Stimulated activated CD4-positive, alpha-beta T cell treated with anti-CD3 and anti-CD28 coated beads, Interleukin-1b, Interleukin-23, amount 100 ng/mL, for 48 hours (primary cell): Measurements from ENCODE around the gene XKR8.

ENCODE experiments used
- DNase-seq: peaks from one replicate; pipeline ENCODE4 v3.0.0-alpha.2; 2020

The XKR8 gene, protein sequence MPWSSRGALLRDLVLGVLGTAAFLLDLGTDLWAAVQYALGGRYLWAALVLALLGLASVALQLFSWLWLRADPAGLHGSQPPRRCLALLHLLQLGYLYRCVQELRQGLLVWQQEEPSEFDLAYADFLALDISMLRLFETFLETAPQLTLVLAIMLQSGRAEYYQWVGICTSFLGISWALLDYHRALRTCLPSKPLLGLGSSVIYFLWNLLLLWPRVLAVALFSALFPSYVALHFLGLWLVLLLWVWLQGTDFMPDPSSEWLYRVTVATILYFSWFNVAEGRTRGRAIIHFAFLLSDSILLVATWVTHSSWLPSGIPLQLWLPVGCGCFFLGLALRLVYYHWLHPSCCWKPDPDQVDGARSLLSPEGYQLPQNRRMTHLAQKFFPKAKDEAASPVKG

DNA sequence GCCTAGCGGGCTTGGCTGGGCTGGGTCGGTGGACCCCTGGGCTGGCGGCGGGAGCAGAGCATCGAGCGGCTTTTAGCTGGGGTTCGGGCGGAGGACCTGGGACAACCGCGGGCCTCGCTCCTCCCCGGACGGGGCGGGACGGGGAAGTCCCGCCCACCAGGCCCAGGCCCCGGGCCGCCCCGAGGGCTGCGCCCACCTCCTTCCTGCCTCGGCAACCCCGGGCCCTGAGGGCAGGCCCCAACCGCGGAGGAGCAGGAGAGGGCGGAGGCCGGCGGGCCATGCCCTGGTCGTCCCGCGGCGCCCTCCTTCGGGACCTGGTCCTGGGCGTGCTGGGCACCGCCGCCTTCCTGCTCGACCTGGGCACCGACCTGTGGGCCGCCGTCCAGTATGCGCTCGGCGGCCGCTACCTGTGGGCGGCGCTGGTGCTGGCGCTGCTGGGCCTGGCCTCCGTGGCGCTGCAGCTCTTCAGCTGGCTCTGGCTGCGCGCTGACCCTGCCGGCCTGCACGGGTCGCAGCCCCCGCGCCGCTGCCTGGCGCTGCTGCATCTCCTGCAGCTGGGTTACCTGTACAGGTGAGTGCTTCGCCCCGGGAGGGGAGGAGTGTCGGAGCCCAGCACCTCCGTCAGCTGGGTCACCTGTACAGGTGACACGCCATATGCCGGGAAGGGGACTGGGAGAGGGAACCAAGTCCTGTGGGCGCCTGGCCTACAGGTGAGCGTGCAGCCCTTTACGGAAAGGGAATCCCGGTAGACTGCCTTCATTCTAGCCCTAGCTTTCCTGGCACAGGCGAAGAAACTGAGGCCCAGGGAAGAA, at the start of gene XKR8:
Gene XKR8, plus strand, starts transcription at position 182 of the 812 bp plus-strand sequence. Its CDS starts 97 bp downstream, at position 279.
- peak; percentile 80 for DNase-seq

DNA sequence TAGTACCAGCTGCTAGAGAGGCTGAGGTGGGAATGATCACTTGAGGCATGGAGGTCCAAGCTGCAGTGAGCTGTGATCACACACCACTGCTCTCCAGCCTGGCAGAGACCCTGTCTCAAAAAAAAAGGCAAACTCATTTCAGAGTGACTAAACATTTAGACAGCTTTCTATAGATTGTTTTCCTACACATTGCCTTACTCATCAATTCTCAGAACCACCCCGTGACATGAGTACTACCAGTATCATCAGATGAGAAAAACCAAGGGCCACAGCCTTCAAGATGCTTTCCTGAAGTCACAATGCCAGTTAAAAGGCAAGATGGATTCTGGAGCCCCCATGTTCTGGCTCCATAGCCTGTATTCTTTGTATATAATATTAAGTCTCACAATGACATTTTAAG, 47.3 kb upstream of the XKR8 start:
- peak; percentile 38 for DNase-seq

DNA sequence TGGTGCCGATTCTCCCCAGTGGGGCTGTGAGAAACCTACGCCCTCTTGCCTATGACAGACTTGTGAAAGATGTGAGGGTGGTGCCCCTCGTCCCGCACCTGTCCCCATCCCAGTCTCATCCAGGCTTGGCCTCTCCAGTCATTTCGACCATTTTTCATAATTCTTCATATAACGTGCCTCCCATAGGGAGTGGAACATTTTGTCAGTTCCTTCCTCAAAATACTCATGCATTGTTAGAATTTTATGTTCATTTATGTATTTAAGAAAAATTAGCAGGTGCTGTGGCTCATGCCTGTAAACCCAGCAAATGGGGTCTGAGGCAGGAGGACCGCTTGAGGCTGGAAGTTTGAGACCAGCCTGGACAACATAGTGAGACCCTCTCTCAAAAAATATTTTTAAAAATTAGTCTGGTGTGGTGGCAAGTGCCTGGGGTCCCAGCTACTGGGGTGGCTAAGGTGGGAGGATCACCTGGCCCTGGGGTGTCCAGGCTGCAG, 44.6 kb upstream of the XKR8 start:
- DNase-seq: no peak

DNA sequence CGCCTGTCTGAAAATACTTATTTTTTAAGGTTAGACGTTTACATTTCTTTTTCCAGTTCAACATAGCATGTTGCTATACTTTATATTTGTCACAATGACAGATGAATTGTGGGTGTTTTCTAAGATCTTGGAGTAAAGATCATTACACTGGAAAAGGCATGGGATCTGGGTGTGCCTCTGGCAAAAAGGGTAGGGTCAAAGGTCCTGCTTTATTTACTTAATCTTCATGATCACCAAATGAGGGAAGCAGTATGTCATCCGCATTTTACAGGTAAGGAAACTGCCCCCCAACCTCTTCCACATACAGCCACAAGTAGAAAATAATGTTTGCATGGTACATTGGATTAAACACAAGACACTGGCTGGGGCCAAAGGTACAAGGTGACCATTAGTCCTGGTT, 37.5 kb upstream of the XKR8 start:
- DNase-seq: no peak

DNA sequence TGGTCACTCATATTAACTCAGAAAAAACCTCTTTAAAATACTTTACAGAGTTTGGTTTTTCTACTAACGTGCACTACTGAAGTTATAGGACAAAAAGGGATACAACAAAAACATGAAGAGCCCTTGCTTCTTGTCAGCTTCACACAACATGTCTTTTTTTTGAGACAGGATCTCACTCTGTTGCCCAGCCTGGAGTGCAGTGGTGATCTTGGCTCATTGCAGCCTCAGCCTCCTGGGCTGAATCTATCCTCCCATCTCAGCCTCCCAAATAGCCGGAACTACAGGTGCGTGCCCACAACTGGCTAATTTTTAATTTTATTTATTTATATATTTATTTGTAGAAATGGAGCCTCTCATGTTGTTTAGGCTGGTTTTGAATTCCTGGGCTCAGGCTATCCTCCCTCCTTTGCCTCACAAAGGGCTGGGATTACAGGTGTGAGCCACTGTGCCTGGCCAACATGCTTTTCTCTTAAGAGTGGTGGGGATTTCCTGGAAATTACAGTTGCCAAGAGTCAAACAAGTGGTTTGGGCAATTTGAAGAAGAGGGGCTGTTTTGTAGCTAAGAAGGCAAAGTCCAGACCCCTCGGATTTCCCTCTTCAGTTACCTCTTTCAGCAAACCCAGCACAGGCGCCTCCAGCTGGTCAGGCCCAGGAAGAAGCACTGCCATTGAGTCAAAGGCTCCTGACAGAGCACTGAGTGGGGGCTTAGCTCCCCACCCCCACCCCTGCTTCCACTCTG, 31.4 kb upstream of the XKR8 start:
- DNase-seq: no peak

DNA sequence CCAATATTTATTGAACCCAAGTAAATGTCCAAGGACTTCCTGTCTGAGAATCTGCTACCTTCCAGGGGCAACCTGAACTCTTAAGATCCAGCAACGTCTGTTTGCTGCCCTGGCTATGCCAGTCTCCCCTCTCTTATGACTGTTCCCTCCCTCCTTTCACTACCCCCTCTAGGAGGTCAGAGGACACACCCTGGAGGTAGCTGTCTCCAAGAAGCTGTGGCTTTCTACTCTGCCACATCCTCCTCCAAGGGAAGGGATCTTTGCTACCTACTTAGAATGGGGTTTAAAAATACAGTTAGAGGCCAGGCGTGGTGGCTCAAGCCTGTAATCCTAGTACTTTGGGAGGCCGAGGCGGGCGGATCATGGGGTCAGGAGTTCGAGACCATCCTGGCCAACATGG, 28.6 kb upstream of the XKR8 start:
- DNase-seq: no peak

DNA sequence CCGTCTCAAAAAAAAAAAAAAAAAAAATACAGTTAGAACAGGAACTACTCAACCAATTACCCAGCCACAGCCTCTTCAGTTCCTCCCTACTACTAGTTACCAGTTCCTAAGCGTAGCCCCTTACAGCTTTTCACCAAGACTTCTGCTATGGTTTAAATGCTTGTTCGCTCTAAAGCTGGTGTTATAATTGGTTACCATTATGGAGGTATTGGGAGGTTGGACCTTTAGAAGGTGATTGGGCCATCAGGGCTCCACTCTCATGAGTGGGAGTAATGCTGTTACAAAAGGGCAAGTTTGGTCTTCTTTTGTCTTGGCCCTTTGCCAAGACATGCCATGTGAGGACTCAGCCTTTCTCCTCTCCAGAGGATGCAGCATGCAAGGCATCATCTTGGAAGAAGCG, 28.0 kb upstream of the XKR8 start:
- no peak for DNase-seq

DNA sequence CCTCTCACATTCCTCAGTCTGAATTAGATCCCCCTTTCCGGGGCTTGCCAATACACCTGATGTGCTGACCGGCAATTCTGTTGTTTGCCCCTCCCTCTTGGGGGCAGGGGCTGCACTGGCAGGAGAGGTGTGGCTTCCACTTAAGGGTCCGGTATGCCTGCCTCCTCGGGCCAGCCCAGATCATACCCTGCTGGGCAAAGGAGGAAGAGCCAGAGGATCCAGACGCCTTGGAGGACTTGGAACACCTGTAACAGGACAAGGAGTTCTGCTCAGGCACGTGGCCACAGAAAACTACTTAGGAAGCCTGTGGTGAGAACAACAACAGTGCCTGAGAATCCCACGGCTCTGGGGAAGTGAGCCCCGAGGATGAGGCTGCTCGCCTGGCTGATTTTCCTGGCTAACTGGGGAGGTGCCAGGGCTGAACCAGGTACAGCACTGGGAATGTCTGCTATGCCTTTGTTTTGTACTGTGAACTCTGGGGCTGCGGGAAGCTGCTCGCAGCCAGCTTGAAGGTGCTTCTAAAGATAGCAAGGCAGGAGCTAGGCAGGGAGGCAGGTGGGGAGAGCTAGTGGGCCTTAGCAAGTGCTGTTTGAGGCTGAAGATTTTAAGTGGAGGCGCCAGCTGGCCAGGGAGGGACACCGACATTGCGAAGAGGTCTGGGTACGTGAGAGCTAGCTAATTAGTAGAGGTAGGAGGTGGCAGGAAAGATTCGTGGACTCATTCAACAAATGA, 24.8 kb upstream of the XKR8 start, which contains the start of gene SMPDL3B:
Gene SMPDL3B, plus strand, starts transcription at position 183 of the 732 bp plus-strand sequence. Its CDS starts 184 bp downstream, at position 367.
- DNase-seq: no peak

DNA sequence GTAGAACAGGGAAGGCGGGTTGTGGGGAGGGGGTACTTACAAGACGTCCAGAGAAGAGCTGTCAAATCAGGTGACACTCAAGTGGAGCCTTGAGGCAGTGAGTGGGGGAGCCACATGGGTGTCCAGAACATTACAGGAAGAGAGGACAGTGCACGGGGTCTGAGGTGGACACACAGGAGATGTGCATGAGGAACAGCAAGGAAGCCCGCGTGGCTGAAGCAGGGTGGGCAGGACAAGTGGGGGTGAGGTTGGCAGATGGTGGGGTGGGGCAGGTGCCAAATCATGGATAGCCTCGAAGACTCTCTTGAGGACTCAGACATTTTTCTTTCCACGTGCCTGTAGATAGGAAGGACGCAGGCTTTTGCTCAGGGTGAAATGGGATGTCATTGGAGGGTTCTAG, 24.1 kb upstream of the XKR8 start:
- no peak for DNase-seq

DNA sequence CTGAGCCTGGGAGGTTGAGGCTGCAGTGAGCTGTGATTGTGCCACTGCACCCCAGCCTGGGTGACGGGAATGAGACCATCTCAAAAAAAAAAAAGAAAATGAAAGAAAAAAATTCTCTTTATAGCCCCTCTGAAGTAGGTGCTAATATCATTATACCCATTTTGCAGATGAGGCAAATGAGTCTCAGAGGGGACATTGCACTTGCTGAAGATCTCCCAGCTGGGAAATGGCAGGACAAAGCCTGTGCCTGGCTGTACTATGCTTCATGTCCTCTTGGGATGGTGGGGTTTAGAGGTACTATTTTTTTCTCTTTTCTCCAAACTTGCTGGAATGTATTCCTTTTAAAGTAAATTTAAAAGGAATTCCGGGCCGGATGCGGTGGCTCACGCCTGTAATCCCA, 23.4 kb upstream of the XKR8 start:
- DNase-seq: no peak

DNA sequence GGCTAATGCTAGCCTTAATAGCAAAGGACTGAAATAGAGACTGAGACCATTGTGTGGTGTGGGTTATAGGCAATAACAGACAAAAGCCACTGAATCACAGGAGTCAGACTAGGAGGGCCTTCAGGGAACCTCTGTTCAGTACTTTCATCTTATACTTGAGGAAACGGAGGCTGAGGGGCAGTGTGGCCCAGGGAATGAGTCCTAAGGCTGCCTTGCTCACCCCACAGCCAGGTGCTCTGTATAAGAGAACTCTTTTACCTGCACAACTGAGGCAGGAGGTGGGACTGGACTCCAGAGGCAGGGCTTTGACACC, 22.3 kb upstream of the XKR8 start:
- no peak for DNase-seq

DNA sequence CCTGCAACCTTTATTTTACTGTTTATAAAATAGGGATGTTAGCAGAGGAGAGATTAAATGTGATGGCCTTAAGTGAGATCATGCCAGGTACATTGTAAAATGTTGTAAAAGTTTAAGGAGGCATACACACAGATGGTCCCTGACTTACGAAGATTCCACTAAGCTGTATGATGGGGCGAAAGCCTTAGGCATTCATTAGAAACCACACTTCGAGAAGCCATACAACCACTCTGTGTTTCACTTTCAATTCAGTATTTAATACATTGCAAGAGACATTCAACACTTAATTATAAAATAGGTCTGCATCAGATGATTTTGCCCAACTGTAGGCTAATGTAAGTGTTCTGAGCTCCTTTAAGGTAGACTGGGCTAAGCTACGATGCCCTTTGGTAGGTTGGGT, 21.3 kb upstream of the XKR8 start:
- DNase-seq: no peak

DNA sequence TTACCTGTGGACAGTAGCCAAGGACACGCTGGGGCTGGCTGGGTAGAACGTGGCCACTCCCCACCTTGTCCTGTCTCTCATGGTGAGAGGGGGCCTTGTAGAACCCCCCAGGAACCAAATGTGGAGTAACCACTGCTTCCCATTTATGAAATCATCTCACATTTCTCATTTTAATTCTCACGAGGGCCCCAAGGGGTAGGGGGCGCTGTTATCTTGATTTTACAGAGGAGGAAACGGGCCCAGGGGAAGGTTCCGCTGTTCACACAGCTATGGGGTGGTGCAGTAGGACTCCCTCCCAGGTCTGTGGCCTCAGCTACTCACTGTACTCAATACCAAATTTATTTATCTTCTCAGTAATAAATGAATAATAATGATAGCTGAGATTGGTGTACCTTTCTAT, 19.5 kb upstream of the XKR8 start:
- peak; percentile 70 for DNase-seq

DNA sequence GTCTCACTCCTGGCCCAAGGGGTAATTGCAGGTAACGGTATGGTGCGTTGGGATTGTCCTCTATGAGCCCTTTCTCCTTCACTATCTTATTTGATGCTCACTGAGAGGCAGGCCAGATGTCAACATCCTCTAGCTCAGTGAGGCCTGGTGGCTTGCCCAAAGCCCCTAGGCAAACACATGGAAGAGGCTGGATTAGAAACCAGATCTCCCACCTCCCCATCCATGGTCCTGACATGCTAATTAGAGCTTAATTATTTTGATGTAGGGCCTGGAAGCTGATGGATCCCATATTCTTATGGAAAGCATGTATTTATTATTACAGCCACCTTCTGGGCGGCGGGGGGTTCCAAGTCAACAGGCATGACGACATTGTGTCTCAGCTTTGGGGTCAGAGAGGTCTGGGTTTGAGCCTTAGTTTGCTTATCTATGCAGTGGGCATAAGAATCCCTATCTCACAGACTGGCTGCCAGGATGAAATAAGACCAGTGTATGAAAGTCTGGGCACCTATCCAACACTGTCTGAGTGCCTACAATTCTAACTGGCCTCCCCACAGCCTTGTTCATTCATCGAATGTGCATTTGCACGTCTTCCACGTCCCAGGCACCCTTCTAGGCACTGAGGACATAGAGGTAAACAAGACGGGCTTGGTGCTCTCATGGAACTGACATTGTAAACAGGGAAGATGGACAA, 18.8 kb upstream of the XKR8 start:
- no peak for DNase-seq

DNA sequence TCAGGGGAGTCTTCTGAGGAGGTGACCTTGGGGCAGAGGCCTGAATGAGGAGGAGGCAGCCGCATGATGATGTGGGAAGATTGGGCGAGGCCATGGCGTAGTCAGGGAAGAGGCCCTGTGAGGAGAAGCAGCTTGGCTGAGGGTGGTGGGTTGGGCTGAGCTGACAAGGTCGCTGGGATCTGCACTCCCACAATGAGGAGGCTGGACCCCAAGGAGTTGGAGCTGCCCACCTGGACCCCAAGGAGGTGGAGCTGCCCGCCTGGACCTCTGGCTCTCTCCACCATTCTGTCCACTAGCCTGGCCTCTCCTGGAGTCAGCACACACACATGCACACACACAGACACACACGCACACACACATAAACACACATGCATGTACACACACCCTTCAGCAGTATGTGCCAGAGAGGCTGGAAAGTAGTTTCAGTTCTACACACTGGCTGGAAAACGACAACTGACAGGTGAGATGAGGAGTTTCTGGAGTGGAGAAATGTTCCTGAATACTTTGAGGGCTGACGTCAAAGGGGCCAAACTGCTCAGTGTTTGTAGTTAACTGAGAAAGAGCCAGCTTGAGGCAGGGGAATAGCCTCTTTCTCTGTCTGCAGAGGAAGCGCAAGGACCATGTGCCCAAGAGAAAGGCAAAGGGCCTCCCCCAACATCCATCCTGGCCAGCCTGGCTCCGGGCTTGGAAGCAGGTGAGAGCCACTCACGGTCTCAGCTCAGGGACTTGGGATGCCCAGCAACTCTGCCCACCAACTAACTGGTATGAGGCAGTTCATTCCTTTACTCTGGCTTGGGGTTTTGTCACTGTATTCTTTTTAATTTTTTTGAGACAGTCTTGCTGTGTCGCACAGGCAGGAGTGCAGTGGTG, 17.9 kb upstream of the XKR8 start:
- DNase-seq: no peak

DNA sequence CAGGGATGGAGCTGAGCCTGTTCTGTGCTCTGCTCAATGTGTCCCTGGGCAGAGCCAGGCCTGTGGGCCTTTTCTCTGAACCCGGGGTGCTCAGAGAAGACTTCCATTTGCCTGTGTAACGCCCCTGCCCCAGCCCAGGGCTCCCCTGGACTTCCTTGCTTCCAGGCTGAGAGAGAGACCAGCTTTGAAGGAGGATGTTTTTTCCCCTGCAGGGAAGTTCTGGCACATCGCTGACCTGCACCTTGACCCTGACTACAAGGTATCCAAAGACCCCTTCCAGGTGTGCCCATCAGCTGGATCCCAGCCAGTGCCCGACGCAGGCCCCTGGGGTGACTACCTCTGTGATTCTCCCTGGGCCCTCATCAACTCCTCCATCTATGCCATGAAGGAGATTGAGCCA, 14.8 kb upstream of the XKR8 start:
- no peak for DNase-seq

DNA sequence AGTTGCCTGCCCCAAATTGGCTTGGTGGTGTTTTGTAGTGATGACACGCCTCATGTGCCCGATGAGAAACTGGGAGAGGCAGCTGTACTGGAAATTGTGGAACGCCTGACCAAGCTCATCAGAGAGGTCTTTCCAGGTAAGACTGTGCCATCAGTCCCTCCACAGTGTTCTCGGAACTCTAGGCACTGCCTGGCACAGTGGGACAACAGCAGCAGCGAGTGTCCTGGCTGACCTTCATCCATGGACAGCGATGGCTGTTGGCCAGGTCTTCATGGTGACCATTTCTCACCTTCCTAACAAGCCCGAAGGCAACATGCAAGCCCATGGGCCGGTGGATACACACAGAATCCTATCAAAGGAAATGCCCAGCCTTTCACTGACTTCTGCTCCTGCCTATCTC, 10.7 kb upstream of the XKR8 start:
- DNase-seq: no peak

DNA sequence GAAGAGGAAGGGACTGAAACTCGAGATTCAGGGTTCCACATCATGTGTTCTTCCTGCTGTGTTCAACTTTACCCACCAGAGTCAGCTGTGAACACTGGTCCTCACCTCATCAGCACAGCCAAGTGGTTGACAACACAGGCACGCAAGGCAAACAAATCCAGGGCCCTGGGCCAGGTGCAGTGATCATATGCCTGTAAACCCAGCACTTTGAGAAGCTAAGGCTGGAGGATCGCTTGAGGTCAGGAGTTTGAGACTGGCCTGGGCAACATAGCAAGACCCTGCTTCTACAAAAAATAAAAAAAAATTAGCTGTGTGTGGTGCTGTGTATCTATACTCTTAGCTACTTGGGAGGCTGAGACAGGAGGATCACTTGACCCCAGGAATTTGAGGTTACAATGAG, 8.4 kb upstream of the XKR8 start:
- DNase-seq: no peak

DNA sequence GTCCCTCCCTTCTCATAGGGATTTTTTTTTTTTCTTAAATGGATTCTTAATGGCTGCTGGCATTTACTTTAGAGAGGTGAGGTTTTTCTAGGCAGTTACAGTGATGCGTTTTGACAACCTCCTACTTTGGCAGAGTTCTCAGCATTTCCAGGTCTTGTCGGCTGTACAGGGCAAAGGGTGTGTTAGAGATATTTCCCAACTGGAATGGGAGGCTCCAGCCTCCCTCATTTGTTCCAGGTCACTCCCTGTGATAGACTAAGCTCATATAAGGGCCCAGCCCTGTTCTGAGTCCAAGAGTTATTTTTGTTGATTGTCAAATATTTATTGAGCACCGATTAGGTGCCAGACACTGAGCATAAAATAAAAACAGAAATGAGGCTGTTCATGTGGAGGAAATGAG, 7.6 kb upstream of the XKR8 start:
- DNase-seq: no peak

DNA sequence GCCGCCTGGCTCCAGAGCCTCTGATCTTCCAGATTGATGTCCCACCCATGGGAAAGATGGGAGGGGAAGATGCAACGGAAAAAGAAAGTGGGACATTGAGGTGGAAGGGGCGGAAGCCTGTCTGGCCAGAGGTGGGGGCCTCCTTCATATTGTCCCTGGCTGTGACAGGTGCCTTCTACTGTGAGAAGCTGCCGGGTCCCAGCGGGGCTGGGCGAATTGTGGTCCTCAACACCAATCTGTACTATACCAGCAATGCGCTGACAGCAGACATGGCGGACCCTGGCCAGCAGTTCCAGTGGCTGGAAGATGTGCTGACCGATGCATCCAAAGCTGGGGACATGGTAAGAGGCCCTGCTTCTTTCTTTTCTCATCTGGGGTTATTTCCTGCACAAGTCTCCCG, 5.6 kb upstream of the XKR8 start:
- no peak for DNase-seq

DNA sequence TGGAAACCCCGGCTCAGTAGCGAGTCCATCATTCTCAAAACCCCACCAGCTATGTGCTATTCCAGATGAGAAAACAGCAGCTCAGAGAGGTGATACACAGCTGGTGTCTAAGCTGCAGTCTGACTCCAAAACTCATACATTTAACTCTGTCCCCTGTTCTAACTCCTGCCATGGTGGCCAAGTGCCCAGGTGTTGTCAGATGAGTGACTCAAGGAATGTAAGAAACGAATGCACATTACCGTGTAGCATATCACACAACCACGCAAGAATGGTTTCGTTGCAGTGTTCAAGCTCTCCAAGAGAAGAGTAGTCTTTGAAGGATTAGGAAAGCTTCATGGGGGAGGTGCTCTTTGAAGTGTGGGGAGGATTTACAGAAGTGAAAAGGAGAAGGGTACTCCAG, 4.7 kb upstream of the XKR8 start:
- DNase-seq: no peak
